HuH-7 (cell line): ENCODE measurements around the gene OXNAD1.

Experiments
- DNase-seq: peaks from one replicate; pipeline ENCODE4 v3.0.0; 2011; ENCODE audit warnings: low spot score

The OXNAD1 gene

DNA sequence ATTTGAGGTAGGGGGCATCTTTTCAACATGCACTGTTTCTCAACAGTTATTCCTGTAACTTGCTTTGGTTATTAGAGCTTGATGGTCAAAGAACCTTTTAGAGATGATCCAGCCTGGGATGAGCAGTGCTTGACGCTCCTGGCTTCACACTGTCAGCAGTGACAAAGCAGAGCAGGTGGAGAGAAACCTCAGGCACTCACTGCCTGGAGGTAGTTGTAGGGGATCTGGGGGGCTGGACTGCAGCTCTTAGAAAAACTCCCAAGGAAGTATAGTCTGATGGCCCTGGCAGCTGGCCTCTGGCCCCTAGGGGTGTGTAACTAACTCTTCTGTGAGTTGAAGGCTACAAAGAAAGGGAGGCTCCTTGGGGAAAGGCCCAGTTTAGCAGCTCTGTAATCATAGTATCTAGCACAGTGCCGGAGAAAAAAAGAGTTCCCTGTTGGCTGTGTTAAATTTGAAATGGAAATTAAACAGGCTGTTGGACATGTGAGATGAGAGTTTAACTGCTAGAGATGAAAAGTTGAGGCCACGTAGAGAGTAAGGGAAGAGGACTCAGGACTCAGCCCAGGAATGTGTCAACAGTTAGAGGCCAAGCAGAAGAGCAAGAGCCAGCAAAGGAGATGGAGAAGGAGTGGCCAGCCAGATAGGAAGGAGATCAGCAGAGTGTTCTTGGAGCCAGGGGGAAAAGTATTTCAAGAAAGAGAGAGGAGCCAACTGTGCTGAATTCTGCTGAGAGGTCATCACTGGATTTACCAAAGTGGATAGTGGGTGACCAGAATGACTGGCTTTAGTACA is 14.2 kb downstream of the OXNAD1 start:
- no peak for DNase-seq

DNA sequence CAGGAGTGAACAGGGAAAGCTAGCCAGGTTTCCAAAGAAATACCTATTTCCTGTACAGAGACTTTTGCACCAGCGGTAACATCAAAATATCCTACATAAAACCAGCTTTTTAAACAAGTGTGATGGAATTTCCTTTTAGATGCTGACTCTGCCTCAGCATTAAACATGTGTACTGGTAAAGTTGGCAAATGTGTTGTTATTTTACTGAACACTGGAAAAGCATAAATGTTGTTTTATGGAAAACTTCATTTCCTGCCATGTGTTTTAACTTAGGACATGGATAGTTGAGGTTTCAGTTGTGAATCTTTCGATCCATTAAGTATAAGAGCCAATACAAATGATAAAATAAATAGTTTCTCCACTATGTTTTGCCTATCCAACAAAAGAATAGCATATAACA is 15.7 kb downstream of the OXNAD1 start:
- no peak for DNase-seq

DNA sequence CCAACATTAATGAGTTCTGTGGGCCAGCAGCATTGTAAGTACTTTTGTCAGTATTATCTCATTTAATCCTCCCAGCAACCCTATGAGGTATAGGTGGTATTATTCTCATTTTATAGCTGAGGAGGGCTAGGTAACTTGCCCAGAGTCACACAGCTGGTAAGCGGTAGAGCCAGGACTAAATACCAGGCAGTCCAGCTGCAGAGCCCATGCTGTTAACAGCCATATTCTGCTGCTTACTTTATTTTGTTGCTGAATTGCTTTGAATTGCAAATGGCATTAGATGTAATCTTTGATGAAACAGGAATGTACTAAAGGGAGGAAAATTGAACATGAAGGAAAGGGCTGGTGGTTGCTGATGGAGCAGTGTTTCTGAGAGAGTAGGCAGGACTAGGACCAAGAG is 19.6 kb downstream of the OXNAD1 start:
- no peak for DNase-seq

DNA sequence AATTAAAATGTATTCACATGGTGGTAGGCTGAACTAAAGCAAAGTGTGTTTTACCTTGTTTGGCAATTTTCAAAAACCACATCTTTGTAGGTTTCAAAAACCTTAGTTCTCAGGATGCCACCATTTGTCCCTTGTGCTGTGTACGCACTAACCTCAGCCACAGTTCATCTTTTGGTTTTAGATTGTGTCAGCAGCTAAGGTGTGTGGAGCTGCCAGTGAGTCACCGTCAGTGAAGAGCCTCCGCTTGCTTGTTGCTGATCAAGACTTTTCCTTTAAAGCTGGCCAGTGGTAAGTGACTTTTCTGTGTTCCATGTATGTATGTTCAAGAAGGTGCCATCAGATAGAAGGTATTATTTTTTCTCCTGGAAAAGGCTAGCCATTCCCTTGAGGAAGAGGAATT is 21.1 kb downstream of the OXNAD1 start:
- no peak for DNase-seq

DNA sequence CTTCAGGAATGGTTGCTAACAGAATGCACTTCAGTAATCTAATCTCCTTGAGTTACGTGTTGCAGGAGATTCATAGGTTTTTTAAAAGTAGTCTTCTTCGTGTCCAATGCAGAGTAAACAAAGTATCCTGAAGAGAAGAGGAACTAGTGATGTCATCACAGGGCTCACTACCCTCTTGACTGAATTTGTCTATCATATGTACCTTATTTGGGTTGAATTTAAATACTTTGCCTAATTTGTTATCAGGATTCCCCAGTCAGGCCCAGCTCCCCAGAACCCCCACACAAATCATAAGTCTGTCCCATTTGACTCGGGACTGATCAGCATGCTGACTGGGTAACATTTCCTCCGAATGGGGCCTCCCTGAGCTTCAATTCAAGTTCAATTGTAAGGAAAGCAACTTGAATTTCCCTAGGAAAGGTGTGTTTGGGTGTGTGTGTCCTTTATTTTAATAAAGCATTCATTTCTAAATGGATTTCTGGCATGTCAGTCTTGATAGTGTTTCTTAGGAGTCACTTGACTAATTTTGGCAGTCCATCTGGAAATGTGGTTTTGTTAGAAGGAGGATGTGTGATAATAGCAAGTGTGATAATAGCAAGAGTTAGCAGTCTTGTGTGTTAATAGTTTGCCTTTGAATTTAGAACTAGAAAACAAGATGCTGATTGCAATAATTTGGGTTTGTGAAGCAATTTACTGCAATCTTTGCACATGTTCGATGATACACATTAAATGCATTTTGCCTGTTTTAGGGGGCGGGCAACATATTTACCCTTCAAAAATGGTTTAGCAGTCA is 21.9 kb downstream of the OXNAD1 start:
- DNase-seq: no peak

DNA sequence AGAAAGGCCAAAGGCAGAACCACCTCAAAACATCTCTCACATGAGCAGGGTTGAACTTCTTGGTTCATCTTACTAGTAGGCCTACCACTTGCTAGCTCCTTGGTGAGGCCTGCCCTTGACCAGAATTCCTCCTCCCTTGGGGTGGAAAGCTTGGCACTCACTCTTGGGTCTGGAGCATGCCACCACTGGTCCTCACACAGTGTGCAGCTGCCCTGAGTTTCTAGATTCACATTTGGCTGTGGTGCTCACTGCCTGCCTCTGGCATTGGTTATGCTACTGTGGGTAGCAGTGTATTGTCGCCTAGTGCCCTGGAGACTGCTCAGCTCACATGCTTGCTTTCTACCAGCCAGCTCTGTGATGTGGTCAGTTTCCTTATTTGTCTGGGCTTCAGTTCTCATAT is 23.7 kb downstream of the OXNAD1 start:
- DNase-seq: no peak

DNA sequence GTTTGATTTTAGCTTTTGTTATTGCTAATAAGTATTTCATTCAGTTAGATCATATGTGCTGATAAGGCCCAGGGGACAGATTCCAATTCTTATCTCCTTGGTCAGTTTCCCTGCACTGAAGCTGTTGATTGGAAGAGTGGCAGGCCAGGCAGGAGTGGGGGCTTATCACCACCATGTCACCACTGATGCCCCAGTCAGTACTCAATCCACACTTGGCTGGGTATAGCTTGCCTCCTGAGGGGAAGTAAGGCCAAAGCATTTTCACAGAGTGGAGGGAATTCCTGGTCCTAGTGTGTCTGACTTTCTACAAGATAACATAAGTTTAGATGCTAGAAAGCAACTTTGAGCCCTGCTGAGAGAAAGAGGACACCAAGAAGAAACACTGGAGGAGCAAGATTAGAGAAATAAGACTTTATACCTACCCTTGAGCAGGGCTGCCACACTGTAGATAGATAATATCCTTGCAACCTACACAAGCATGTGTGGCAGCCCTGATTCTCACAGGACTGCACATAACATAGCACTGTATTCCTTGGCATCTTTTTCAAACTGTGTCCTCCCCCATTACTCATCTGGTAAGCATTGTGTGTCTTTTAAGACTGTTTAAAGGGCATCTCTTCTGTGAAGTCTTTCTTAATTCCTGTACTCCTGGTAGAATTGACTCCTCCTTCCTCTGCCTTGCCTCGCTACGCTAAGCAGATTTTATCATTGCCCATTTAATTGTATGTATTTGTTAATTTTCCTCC is 24.3 kb downstream of the OXNAD1 start:
- no peak for DNase-seq

DNA sequence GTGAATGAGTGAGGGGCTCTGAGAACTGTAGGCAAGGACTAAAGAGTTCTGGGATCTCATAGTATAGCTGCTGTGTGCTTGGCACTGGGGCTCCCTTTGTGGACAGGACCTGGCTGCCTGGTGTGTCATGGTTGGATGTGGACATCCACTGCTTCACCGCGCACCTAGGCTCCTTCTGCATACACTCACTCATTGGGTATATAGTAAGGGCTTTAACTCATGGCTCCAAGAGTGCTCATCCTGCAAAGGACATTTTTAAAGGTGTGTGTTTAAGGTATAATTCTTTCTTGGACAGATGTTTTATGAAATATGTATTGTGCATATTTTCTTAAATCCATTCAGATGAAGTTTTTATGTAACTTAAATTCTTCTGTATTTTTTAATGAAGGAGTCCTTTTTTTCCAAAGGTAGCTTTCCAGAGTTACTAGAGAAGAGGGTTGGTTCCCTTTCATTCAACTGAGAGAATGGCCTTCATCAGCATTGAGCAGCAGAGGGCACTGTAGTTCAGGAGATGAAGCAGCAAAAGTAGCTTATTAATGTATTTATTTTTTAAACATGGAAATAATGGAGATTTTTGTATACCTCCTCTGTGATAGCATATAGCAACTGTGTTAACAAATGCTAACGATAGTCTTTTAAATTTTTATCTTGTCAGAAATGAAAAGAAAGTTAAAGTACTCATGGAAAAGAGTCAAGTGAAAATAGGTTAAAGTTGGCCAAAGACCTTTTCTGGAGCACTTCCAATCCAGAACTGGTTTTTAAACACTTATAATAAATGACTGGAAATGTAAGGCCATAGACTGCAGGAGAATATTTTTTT is 25.2 kb downstream of the OXNAD1 start:
- no peak for DNase-seq

DNA sequence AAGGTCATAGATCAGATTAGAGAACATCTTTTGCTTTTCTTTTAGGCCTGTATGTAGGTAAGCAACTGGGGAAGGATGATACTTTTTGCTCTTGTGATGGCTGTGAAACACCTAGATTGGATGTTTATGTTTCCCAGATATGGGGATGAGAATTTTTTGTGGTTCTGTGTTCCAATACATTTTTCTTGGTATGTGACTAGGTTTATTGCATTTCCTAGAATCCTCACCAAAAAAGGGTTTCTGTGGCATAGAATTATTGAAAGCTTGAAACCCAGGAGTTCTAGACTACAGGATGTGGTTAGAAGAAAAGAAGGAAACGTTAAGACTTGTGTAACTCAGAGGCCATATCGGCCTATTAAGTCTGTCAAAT is 25.8 kb downstream of the OXNAD1 start:
- DNase-seq: no peak

DNA sequence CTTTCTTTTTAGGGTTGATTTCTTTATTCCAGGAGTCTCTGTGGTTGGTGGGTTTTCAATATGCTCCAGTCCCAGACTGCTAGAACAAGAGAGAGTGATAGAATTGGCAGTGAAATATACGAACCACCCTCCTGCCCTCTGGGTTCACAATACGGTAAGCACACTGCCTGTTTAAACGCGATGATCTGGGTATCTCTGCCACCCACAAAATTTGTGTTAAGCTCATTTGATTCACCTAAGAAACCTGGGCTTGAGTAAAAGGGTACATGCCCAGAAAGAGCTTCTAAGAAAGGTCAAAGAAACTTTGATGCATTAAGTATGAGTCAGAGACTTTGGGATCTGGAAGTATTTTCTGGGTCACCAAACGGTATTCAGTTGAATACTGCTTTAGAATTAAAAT is 29.8 kb downstream of the OXNAD1 start:
- no peak for DNase-seq

DNA sequence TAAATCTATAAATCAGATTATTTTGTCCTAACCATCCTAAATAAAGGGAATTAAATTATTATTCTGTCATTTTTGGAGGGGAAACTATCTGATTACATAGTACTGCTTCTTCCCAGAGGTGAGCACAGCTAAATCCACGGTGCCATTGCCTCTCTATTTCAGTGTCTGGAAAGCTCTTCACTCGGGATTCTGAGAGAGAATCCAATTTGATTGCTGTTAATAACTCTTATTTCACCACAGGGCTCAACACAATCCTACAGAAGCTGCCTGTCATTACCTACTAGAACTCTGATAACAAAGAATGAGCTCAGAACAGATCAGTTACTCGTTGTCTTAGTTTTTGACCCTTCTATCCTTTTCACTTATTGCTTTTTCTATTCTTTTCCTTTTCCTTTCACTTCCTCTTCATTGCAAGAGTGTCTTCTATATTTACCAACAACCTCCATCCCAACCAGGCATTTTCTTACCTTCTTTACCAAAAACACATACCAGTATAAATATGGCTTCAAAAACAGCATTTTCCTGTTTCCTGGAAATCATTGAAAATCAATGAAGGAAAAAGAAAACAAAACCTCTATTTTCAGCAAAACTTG is 30.4 kb downstream of the OXNAD1 start:
- no peak for DNase-seq

DNA sequence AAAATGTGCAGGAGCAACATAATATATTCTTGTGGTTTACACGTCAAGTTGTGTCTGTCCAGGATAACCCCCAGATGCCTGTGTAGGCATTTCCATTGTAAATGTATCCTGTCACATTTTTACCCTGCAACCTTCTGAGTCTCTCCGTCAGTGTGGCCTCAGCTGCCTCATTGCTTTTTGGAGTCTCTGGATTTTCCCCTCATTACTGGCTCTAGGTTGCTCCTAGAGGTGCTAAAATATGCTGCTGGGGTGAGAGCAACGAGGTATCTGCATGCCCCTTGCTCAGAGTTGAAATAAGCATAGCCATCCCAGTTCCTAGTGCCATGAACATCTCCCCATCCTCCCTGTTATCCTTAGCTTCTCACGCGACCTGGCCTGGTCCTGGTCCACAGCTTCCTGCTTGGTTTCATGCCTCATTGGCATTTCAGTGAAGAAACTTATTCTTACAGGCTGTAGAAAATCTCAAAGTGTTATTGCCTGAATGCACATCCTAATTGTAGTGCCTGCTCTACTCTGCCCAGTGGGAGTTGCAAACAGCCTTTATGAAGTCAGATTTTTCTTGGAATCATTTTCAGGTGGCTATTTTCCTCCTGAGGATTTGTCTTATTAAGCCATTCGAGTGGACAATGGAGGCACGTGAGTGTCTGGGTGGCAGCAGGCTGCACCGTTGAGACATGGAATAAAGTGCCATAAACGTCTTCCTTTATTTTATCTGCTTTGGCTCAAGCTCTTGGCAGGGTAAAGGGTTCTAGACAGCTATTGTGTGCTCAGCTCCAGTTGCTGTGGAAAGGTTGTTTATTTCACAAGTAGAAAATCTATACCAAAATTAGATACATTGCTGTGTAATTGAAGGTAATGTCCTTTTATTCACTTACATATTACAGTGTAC is 33.2 kb downstream of the OXNAD1 start:
- DNase-seq: no peak

DNA sequence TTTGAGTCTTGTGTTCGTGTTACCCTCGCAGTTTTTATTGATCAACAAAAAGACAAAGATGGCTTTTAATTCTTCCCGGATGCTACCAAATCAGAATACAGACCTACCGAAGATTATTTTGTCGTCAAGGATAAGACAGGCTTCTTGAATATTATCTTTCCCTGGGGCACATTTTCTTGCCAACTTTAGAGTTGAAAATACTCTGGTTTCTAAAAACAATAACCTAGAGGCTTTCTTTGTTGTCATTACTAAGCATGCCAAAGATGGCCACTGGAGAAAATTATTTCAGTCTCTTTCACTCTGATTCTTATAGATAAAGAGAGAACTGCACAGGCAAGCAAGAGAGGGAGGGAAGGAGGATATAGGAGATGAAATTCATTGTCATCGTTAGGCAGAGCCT is 33.9 kb downstream of the OXNAD1 start:
- no peak for DNase-seq

DNA sequence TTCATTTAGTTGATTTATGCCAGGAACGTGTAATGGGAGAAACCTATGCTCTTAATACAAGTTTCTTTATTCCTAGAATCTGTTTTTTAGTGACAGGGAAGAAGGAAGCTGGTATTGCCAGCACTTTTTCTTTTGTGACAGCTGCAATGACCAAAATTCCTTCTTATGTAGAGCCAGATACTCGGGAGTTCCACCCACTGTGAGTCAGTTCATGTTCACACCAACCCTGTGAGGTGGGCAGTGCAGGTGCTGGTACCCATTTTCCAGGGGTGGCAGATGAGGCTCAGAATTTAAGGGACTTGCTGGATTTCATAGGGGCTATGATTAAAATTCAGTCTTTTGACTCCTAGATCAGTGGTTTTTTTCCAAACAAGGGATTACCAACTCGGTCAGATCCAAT is 34.7 kb downstream of the OXNAD1 start:
- no peak for DNase-seq

DNA sequence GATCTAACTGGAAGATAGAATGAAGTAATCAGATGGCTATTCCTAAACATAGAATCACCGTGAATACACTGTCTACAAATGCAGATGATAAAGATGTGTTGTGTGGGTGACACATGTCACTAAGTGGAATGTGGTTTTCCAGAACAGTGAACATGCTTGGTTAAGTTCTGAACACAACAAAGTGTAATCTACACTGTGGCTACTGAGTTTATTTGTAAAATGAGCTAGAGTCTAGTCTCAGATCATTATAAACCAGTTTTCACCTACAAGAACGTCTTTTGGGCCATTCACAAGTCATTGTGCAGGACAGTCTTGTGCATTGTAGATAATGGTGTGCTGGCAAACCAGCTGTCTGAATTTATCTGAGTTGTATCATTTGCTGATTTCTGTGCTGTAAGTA is 35.3 kb downstream of the OXNAD1 start:
- no peak for DNase-seq

DNA sequence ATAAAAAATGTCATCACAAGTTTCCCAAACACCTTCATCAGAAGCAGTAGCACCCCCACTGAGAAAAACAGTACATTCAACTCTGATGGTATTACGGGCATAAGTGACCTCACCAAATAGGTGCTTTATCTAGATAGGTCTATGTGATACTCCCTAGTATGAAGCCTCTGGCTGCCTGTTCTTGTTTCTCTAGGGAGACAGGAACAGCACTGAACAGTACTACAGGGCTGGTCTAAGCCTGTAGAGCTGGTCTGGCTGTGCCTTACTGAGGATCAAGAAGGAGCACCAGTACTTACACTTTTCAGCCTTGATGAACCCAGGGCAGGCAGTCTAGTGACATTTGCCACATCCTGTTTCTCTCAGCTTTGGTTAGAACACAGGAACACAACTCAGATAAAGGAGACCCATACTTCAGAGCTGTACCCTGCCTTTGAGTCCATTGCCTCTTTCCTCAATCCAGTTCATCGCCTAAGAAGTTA is 35.9 kb downstream of the OXNAD1 start:
- no peak for DNase-seq

DNA sequence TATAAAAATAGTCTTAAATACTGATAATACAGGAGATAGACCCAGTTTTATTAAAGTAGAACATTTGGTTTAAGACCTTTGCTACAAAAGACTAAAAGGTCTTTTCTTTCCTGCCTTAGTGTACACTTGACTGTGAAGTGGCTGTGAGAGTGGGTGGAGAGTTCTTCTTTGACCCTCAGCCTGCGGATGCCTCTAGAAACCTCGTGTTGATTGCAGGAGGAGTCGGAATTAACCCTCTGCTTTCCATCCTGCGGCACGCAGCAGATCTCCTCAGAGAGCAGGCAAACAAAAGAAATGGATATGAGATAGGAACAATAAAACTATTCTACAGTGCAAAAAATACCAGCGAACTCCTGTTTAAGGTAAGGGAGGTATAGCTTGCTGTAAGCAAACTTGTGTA is 36.5 kb downstream of the OXNAD1 start:
- DNase-seq: no peak

DNA sequence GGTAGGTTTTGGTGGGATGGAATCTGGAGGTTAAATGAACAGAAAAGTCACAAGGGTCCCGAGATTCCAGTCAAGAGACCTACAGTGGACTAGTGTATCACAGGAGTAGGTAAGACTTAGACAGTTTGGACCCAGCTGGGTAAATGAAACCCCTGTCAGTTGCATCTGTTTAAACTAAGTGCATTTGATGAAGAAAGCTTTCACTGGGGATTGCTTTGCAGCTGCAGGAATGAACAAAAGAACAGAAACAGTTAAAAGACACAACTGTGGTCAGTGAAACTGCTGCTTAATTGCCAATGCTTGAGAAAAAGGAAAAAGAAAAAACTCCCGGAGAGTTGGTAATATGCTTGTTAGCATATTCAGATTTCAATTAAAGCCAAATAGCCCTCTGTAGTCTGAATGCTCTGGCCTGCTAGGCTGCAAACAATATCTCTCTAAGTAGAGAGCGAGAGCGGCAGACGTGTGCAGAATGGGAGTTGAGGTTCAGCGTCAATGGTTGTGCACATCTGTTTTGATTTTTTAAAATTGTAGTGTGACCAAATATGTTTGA is 37.1 kb downstream of the OXNAD1 start:
- DNase-seq: no peak

DNA sequence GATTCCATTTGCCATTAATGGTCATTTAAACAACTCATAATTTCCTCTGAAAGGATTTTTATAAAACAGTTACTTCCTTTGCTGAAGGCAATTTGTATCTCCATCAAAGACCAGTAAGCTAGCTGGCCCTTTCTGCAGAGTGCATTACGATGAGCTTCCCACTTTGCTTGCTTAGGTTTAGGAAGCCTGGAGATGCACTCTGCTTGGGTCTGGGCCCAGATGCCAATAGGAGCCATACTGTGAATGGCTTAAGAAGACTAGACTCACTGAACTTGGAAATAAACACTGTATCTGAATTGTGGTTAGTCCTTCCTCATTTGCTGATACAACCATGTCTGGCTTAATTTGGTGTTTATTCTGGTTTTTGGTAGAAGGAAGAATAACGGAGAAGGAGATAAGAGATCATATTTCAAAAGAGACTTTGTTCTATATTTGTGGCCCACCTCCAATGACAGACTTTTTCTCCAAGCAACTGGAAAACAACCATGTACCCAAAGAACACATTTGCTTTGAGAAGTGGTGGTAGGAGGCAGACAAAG is 38.1 kb downstream of the OXNAD1 start:
- no peak for DNase-seq
